GM12892 (cell line): Measurements from ENCODE around the gene PMPCA.

ENCODE experiments used
- POLR2A ChIP-seq: IDR thresholded peaks from 2 replicates; pipeline ENCODE4 v1.6.1; 2011; ENCODE audit warnings: low read depth, low read length, control low read depth
- POLR2AphosphoS5 ChIP-seq: IDR thresholded peaks from 2 replicates; pipeline ENCODE4 v1.6.1; 2011; ENCODE audit warnings: low read depth, low read length, control low read depth

GRCh38 chr9:136443087-136443486, 32.6 kb downstream of the PMPCA start:
- TF ChIP-seq POLR2A (no peak), POLR2AphosphoS5 (no peak)
